ENCODE data around the gene SLC52A1.
"Not testable (repeated sequence)": the region's sequence is repeated elsewhere in the genome, so short reads cannot be mapped to it uniquely, and the experiment has no call there.

The SLC52A1 gene

DNA sequence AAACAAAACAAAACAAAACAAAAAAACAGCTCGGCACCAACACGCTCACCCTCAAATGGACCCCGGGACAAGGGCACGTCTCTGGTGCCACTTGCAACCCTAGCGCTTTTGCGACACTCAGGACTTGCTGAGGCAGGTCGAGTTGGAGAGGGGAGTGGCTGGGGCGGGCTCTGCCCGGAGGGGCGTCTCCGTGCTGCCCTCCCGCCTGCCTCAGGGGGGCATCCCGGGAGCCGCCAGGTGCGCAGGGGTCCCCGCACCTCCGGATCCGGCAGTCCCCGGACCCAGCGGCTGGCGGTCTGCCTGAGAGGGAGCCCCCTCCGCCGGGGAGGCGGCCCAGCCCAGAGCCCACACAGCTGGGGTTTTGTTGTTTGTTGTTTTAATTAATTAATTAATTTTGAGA is at the start of gene SLC52A1:
SLC52A1 (minus strand) TSS at position 112 of the 400 bp plus-strand sequence. CDS start 820 bp downstream, outside the sequence.
- no peak for DNase-seq (ENCODE audit: low read depth, low spot score)

DNA sequence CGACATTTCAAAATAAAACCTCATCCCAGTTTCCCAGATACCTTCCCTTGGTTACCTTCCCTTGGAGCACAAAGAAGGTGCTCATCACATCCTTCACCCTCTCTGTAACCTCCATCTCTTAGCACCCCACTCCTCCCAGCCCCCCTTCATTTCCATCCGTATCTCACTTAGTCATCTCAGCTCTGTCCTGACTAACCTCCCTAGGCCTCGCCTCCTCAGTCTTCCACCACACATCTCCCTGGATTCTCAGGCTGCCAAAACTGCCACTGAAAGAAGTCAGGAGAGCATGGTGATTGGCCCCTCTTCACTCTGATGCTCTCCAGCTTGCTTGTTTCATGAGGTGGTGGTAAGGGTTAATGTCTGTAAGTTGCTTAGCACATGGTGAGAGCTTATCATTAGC is 45.4 kb upstream of the SLC52A1 start:
- DNase-seq (ENCODE audit: low read depth, low spot score): no peak

DNA sequence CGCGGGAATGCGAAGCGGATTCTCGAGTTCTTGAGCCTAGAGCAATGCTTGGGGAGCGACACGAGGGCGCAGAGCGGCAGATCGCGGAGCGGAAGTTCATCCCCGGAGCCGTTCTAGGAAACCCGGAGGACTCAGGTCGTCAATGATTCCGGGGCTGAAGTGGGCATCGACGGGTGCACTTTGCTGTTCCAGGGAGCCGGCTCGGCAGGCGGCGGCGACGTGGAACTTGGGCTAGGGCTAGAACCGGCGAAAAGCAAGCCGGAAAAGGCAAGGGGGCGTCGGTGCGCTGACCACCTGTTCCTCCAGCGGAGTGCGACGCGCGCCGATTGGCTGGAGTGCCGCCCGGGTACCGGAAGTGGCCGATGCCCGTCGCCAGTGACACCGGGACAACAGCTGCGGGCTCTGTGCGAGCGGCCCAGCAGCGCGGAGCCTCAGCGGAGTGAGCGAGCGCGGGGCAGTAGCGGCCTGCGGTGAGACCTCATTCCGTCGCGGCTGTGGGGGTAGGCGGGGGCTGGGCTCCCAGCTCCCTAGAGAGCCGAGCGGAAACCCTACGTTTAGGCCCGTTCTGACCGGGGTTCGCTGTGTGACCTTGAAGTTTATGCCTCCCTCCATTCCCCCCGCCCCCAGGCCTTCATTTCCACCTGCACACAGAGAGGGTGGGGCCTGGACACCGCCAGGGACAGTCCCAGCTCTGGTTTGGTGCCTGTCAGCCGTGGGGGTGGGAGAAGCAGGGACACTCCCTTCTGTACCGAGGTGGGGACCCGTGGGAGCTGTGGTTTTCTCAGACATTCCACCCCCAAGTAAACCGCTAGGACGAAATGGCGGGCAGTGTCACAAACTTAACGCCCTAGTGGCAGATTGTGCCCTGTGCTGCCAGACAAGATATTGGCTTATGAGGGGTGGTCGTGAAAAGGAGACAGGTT is 43.1 kb upstream of the SLC52A1 start, which contains the start of gene ZFP3:
ZFP3 (plus strand) TSS at position 362 of the 923 bp plus-strand sequence. CDS start 13,038 bp downstream, outside the sequence.
- DNase-seq (ENCODE audit: low read depth, low spot score): peak; percentile 43

DNA sequence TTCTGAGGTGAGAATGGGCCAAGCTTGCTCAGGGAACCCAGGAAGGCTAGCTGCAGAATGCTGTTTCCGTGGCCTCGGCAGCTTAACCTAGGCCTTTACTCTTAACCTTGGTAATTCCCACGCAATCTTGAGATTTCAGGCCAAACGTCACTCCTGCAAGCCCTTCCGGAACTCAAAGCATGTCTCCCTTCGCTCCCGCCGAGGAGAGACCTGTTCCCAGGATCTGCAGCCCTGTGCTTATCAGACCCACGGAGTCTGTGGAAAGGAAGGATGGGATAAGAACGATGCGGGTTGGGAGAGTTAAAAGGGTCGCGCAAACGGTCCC is 42.5 kb upstream of the SLC52A1 start:
- DNase-seq (ENCODE audit: low read depth, low spot score): no peak

DNA sequence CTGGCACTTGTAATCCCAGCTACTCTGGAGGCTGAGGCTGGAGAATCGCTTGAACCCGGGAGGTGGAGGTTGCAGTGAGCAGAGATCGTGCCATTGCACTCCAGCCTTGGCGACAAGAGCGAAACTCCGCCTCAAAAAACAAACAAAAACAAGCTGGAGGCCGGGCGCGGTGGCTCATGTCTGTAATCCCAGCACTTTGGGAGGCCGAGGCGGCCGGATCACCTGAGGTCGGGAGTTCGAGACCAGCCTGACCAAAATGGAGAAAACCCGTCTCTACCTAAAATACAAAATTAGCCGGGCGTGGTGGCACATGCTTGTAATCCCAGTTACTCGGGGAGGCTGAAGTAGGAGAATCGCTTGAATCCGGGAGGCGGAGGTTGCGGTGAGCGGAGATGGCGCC is 42.0 kb upstream of the SLC52A1 start:
- not testable (repeated sequence) for DNase-seq (ENCODE audit: low read depth, low spot score)

DNA sequence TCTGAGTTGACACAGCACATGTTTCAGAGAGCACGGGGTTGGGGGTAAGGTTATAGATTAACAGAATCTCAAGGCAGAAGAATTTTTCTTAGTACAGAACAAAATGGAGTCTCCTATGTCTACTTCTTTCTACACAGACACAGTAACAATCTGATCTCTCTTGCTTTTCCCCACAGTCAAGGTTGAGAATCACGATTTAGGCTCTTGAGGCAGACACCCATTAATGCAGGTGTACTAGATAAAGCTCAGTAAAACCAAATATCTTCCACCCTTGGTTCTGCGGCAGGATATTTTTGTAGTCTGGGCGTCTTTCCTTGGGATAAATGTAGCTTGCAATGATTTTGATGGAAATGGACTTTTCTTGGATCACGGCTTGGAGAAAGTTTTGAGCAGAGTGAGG is 40.2 kb upstream of the SLC52A1 start:
- not testable (repeated sequence) for DNase-seq (ENCODE audit: low read depth, low spot score)

DNA sequence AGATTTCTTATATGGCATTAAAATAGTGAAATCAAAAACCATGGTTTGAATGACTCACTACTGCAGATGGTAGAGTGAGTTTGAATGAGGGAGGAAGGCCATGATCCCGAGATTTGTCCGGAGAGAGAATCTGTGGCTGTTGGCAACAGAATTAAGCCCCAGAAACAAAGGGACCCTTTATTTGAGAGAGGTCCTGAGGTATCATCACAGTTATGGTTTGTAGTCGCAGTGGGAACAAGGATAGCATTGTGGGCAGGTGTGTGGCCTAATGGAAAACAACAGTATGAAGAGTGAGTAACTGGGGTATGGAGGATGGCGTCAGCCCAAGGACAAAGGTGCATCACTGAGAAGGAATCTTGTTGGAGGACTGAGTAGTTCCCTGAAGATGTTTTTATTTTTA is 34.5 kb upstream of the SLC52A1 start:
- DNase-seq (ENCODE audit: low read depth, low spot score): no peak

DNA sequence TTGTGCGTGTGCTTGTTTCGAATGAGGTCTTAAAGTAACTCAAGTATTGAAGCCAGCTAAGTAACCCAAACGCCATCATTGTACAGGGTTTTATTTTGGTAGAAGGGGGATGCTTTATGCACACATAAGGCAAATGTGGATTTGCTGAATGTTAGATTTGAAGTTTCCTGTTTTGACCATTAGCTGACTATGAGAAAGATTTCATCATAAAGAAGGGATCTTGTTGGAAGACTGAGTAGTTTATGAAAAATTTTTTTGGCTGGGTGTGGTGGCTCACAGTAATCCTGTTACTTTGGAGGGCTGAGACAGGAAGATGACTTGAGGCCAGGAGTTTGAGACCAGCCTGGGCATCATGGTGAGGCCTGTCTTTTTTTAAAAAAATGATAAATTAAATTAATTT is 33.0 kb upstream of the SLC52A1 start:
- no peak for DNase-seq (ENCODE audit: low read depth, low spot score)

DNA sequence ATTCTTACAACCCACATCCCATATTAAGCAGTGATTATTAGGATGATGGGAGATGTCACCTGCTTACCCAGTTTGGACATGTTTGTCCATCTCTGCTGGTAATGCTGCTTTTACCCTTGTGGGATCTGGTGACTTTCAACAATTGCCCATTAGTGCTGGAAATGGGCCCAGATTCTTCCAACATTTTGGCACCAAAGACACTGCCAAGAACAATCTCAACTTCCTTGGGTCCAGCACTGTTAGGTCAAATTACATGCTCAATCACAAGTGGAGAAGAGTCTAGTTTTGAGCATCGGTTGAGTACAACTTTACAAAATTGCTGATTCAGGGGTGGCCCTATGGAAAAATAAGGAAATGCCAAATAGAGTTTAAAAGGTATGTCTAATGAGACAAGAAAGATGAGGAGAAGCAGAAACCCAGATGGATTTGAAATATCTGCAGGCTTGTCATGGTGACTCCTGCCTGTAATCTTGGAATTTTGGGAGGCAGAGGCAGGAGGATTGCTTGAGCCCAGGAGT is 30.1 kb upstream of the SLC52A1 start:
- no peak for DNase-seq (ENCODE audit: low read depth, low spot score)

DNA sequence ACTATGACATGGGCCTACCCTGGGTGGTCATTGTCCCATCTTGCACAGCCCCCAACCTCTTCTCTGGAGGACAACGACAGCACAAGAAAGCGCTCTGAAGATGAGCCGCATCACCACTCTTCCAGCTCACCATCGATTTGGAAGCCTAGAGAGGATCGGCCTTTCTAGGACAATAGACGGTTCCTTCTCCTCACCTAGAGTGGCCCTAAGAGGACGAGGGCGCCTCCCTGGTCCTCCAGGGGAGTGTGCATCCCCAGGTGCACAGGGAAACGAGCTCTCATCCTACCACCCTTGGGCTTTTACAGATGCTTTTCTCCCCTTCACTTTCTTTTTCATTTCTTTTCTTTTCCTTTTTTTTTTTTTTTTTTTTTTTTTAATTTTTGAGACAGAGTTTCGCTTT is 20.3 kb upstream of the SLC52A1 start:
- DNase-seq (ENCODE audit: low read depth, low spot score): no peak

DNA sequence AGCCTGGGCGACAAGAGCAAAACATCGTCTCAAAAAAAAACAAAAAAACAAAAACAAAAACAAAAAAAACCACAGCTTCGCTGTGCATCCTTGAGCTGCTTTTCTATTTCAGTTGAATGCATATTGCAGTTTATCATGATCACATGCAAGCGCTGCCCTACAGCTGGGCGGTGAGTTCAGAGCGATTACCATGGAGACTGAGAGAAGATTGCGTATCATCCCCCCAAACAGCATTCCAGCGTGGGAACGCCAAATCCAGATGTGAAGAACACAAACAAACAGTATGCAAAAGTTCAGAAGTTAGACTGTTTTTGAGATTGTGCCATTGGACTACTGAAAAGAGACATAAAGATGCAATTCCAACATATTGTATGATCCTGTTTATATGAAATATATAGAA is 15.1 kb upstream of the SLC52A1 start:
- no peak for DNase-seq (ENCODE audit: low read depth, low spot score)

DNA sequence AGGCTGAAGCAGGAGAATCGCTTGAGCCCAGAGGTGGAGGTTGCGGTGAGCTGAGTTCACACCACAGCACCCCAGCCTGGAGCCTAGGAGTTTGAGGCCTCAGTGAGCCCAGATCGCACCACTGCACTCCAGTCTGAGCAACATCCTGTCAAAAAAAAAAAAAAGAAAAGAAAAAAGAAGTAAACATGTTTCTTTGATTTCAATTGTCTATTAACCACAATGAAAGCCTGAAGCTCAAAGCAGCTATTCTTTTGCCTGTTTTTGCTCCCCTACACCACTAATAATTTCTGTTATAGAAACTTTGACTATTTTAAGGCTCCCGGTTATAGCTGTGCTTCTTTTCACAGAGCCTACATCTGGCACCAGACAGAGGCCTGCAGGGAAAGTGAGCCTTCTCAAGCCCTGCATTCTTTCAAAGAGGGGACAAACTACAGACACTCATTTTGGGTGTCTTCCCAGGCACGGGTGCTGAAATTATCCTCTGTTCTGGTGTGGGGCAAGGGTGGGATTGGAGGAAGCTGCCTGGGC is 14.2 kb upstream of the SLC52A1 start:
- DNase-seq (ENCODE audit: low read depth, low spot score): no peak

DNA sequence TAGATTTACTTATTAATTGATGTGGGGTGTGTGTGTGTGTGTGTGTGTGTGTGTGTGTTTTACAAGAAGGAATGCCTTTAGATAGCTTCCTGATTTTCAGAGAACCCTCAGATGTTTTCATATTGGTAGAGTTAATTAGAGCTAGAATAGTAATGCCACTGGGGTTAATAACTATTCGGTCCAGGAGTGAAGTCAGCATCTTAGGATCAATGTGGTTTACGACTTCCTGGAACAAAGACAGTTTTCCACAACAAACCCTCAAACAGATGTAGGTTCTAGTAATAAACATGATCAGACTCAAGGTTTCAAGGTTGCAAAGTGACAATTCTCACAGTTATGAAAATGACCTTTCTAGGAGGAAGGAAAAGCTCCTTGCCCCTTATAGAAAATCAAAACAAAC is 12.2 kb upstream of the SLC52A1 start:
- no peak for DNase-seq (ENCODE audit: low read depth, low spot score)

DNA sequence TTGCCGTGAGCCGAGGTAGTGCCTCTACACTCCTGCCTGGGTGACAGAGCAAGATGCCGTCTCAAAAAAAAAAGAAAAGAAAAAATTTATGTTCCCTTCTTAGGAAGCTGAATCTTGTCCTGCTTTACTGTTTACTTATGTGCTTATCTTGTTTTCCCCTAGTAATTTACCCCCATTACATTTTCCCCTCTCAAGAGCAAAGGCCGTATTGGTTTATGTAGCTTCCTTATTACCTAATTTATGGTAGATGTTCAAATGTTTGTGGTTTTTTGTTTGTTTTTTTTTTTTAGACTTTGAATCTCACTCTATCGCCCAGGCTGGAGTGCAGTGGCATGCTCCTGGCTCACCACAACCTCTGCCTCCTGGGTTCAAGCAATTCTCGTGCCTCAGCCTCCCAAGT is 10.3 kb upstream of the SLC52A1 start:
- DNase-seq (ENCODE audit: low read depth, low spot score): no peak

DNA sequence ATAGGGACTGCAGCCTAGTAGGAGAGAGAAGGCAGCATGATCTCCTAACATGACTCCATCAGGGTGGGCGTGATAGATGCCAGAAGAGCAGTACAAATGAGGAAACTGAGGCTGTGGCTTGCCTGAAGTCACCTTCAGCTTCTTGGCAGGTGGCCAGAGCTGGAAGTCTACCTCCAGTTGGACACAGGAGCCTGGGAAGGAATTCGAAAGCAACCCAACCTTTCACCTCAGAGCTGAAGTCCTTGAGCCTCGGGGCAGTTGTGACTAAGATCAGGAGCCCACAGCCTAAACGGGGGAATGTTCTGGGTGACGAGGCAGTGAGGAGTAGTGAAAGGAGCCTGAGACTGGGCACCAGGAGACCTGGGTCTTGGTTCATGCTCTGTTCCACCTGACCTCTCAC is 9.4 kb upstream of the SLC52A1 start:
- DNase-seq (ENCODE audit: low read depth, low spot score): no peak

DNA sequence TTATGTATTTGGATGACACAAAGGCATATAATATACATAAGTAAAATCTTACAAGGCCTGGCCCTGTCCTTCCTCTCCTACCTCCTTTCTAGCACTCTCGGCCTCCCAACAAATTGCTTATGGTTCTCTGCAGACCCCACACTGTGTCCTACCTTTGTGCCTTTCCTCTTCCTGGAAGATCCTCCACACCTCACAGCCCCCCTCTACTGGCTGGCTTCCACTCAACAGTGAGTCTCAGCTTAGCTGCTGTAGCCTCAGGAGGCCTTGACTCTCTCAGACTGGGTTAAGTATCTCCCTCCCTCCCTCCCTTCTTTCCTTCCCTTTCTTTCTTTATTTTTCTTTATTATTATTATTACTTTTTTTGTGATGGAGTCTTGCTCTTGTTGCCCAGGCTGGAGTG is 8.3 kb upstream of the SLC52A1 start:
- DNase-seq (ENCODE audit: low read depth, low spot score): no peak

DNA sequence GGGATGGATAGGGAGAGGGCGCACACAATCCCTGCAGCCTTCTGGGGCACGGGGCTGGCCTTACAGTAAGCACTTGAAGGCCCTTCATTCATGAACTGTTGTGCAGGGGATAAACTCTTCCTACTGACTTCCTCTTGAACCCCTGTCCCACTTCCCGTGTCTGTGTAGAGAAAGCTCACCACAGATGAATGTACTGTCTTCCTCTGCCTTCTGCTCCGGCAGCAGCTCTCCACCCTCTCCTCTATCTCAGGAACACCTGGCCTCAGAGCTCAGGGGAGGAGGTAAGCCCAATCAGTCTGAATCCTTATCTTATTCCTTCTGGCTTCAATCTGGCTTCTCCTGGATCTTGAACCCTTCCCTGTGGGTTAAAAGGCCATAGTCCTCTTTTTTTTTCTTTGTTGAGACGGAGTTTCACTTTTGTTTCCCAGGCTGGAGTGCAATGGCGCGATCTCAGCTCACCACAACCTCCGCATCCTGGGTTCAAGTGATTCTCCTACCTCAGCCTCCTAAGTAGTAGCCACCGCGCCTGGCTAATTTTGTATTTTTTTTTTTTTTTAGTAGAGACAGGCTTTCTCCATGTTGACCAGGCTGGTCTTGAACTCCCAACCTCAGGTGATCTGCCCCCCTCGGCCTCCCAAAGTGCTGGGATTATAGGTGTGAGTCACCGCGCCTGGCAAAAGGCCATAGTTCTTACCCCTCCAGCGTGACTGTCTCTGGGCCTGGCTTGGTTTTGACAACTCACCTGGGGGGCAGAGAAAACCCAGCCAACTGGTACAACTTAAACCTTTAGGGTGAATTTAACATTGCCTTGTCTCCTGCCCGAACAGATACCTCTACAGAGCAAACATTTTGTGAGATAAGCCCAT is 7.2 kb upstream of the SLC52A1 start:
- DNase-seq (ENCODE audit: low read depth, low spot score): no peak

DNA sequence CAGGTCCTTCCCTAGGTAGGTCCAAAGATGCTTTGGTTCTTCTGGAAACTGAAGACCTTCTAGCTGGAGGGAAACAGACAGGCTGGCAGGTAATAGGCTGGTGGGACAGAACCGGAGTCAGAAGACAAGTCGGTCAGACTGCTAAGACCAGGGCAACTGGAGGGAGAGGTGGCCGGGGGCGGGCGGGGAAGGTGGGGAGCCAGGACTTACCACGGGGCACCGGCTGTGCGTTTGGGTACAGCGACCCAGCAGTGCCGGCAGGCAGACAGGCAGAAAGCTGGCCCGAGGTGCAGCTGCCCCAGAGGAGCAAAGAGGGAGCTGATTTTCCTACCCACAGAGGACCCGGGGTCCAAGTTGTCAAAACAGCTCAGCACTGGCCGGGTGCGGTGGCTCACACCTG is 575 bp downstream of the SLC52A1 start:
- DNase-seq (ENCODE audit: low read depth, low spot score): no peak

DNA sequence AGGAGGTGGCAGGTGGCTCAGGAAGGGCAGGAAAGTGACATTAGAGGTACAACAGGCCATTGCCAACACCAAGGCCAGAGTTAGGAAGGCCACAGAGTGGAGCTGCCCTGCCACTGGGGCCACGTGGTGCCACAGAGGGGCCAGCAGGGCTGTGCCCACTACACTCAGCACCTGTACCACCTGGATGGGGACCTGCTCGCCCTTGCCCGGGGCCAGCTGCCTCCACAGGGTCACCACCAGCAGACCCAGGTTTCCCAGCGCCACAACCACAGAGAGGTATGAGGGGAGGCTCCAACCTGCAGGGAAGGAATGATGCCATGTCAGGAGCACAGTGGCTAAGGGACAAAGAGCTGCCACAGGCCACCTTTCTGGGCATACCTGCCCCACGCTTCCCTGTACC is 1.2 kb downstream of the SLC52A1 start:
- no peak for DNase-seq (ENCODE audit: low read depth, low spot score)

DNA sequence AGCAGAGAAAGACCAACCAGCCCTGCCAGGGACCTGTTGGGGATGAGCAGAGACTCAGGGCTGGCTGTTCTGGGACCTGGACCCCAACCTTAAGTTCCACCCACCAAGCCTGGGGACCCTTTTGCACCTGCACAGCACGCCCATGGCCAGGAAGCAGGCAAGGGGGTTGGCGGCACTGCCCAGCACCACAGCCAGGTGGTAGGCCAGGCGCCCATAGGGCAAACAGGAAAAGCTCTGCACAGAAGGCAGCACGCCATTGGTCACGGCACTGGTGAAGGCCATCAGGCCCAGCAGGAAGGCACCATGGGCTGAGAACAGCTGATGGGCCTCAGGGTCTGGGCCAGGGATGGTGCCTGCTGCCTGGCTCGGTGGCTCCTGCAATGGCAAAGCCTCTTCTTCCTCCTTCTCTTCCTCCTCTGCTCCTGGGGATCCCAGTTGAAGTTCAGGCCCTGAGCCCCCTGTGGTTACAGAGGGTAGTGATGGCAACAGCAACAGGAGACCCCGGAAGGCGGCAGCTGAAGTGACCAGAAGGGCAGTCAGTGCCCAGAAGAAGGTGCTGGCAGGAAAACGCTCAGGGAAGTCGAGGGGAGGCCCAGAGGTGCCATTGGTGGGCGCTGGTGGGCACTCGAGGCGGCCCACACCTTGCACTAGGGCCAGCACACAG is 1.7 kb downstream of the SLC52A1 start:
- DNase-seq (ENCODE audit: low read depth, low spot score): no peak

DNA sequence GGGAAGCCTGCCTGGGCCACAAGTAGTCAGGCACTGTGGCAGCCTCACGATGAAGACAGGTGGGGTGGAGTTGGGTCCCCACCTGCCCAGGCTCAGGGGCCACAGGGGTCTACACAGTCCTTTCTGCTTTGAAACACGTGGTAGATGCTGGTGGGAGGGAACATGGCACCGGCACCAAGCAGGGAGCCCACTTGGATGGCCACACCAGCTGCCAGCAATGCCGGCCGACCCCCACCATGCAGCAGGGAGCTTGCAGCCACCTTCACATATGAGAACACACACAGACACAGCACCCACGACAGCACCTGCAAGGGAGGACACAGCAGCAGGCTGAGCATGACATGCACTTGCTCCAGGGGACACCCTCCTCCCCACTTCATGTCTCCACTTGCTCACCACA is 2.4 kb downstream of the SLC52A1 start:
- no peak for DNase-seq (ENCODE audit: low read depth, low spot score)
